CD4-positive, alpha-beta T cell treated with Interferon gamma for 1 hour (primary cell): Measurements from ENCODE around the gene CCBE1.

ENCODE experiments used
- DNase-seq: peaks from one replicate; pipeline ENCODE4 v3.0.0-alpha.2; 2020

The CCBE1 gene

DNA sequence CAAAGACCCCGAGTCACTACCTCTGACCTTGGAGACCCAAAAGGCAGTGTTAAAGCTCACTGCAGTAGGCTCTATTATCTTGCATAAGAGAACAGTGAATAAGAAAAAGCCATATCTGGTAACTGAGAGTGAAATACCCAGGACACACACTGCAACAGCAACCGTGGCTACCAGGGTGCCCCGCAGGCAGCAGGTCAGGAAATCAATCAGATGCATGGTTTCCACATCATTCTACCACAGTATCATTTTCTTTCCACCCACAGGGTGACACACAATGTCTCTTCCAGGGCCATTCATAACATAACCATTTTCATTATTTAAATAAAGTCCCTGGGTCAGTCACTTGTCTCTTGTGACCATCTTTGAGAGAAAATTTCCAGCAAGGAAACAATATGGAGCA, 131.3 kb downstream of the CCBE1 start:
- DNase-seq = no peak

- DNase-seq = no peak
Observed at GRCh38 chr18:59564561-59564960, 132.7 kb downstream of the CCBE1 start.

GRCh38 chr18:59563176-59563785, 133.9 kb downstream of the CCBE1 start:
- DNase-seq = no peak

GRCh38 chr18:59562751-59563150, 134.5 kb downstream of the CCBE1 start:
- DNase-seq = no peak

DNA sequence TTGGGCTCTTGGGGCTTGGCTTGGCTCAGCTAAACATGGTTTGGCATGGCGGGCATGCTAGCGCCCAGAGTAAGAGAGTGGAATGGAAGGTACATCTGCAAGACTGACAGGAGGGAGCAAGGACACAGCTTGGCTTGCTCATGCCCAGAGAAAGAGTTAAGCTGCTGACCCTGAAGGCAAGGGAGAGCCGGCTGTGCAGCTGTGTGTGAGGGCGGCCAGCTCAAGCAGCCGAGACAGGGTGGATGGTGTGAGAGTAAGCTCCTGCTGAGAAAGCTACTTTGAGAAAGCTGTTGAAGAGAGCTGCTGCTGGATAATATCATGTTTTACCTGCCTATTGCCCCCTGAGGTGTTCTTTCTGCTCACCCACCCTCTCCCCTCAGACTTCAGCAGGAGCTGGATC, 135.6 kb downstream of the CCBE1 start:
- no peak for DNase-seq

DNA sequence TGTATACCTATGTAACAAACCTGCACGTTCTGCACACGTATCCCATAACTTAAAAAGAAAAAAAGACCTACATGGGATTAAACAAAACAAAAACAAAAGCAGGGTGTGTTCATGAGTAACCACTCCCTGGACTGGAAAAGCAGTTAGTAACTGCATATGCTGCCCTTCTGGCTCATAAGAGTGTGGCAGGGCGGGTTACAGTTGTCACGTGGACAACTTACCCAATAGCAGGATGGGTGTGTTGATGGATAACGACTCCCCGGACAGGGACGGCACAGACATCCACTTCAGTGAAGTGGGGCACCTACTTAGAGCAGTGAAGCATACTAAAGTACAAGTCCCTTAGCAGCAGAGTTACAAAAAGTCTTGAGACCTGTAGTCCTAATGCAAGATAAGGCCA, 136.7 kb downstream of the CCBE1 start:
- no peak for DNase-seq

GRCh38 chr18:59559528-59559927, 137.7 kb downstream of the CCBE1 start:
- no peak for DNase-seq

DNA sequence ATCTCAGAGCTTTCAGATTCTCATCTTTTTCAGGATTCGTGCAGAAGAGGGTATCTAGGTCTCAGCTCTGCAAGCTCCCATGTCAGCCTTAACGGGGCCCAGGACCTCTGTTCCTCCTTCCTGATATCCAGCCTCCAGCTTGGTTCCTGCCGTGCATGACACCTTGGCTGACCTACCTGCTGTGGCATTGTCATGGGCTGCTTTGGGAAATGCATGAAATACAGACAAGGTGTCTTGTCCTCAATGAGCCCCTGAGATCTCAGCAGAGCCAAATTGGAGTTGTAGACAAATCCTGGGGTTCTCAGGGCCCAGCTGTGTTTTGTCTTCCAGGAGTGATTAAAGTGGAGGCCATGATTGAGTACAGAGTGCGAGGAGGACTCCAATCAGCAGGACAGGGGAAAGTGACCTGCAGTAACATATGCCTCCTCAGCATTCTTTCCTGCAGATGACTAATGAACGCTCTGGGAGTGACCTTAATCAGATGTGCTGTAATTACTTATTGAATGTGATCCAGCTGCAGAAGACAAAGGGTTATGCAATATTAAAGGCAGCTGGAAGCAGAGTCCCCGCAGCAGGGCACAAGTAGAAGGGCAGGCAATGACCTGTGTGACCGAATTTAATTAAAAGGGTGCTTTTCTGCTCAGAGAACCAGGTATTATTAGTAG, 141.1 kb downstream of the CCBE1 start:
- no peak for DNase-seq

DNA sequence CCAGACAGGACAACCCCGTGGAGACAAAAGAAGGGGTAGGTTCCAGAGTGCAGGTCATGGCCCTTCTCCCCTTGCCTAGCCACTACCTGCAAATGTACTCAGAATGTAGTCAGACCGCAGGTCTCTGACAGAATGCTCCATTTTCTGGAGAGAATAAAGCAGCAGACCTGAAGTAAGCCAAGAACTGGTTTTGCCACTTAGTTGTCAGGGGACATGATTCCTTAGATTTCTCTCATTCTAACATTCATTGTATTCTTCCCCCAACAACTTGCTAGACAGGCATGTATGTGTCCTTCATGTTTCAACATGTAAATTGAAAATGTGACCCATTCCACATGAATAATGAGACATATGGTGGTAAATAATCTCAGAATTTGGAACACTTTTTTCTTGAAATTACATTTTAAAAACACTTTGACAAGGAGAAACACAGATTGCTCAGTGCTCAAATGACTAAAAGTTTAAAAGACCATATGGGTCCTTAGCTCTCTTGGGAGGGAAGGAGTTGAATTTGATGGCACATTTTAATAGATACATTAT, 142.4 kb downstream of the CCBE1 start:
- no peak for DNase-seq

GRCh38 chr18:59553273-59553870, 143.9 kb downstream of the CCBE1 start:
- DNase-seq = no peak

- no peak for DNase-seq
Observed at GRCh38 chr18:59551902-59552635, 145.2 kb downstream of the CCBE1 start.

DNA sequence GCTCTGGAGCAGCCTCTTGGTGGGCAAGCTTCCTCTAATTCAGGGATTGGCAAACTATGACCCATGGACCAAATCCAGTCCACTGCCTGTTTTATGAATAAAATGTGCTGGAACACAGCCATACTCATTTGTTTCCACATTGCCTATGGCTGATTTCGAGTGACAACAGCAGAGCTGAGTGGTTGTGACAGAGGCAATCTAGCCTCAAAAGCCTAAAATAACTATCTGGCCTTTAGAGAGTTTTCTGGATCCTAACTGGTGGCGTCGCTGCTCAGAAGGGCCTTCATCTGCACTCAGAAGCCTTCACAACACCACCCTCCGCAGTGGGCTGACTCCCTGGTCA, 147.1 kb downstream of the CCBE1 start:
- no peak for DNase-seq

DNA sequence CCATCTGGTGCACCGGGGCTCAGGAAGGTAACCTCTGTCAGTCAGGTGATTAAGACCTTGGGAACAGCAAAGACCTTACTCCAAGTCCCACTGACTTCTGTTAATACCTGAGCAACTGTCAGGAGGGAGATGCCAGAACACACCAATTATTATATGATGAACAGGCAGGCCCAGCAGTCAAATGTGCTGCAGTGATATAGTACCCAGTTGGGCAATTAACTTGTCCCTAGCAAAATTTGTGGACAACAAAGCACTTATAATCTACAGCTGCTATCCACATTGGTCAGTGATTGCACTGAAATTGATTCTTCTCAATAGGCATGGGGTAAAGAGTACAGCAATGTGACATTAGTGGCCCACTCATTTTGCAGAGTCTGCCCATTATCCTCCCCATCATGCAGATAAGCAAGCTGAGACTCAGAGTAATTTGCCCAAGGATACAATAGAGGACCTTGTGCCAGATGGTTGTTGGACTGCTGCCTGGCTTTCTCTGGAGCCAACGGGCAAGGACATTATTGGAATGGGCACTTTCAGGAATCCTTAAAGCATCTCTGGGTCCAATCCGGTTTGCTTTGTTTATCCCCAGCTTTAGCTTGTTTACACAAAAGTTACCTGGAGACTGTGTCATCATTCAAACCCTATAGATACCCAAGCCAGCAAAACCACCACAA, 147.6 kb downstream of the CCBE1 start:
- no peak for DNase-seq

DNA sequence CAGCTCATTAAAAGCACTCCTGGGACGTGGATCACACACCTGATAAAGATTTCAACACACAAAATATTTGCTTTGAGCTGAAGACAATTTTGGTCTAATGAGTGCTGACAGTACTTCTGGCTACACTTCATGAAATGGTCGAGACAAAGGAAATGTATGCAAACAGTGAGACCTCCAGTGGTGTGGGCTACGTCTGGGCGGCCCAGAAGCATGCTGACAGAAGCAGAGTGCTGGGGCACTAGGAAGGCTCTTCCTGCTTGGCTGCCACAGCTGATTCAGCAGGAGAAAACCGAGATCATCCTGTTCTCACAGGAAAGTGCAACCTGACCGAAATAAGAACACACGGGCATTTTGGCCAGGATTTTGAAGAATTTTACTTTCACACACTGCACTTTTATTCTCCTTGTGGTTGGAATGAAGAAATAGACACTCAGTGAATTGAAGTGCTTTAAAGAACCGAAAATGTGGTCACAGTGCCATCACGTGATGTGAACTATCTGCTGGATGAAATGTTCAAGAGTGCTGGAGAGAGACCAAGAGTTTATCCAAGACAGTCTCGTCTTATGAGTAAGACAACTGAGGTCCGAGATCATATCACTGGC, 149.5 kb downstream of the CCBE1 start:
- DNase-seq = no peak

DNA sequence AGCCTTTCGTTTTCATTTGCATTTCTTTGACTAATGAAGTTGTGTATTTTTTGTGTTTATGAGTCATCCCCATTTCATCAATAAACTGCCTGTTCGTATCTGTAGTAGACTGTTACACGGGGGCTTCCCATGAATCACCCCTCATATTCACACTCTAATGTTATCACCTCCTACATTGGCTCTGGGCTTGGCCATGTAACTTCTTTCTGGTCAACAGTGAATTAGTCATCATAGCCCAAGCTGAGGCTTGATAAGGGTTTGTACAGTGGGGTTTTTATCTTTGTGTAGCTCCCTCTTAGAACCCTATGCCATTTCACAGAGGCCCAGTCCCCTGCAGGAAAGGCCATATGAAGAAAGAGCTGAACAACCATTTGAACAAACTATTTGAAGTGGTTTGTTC, 151.0 kb downstream of the CCBE1 start:
- no peak for DNase-seq

GRCh38 chr18:59540780-59541179, 156.4 kb downstream of the CCBE1 start:
- DNase-seq = no peak

DNA sequence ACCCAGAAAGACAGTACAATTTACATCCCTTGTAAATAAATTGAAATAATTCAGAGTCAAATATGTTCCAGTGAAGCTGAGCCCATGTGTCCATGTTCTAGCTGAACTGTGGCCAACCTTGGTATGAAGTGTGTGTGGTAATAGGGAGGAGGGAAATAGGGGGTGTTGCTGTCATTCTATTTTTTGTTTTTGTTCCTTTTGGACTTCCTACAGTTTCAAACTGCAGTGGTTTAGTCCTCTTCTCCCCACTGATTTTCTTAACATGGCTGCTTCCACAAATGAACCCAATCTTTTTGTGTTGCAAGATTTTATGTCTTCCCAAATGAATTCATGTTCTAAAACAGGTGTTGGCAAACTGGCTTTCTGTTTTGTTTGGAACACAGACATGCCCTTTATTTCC, 156.9 kb downstream of the CCBE1 start:
- DNase-seq = no peak

DNA sequence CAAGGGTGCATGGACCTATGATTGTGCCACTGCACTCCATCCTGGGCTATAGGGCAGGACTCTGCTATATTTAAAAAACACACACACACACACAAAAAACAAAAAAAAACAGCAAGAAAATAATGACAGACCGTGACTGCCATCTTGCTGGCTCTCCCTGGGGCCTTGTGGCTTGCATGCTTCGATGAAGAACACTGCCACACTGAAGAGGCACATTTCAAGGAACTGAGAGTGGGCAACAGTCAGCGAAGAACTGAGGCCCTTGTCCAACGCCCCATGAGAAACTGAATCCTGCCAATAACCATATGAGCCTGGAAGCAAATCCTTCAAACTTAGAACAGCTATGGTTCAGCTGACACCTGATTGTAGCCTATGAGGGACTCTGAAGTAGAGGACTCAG, 158.1 kb downstream of the CCBE1 start:
- no peak for DNase-seq

DNA sequence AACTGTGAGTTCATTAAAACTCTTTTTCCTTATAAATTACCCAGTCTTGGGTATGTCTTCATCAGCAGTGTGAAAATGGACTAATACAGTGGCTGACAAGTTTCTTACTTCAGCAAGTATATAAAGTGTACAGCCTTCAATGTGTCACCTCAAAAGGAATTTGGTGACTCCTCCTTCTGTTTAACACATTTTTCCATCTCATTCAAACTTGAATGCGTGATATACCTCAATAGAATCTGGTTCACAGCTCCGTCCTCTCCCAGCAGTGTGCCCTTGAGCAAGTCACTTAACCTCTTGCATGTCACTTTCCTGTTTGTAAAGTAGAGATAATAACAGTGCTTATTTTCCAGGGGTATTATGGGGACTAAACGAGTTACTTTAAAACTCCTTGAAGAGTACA, 159.6 kb downstream of the CCBE1 start:
- DNase-seq = no peak

GRCh38 chr18:59536166-59536565, 161.1 kb downstream of the CCBE1 start:
- no peak for DNase-seq

- no peak for DNase-seq
Observed at GRCh38 chr18:59535055-59535454, 162.2 kb downstream of the CCBE1 start.

DNA sequence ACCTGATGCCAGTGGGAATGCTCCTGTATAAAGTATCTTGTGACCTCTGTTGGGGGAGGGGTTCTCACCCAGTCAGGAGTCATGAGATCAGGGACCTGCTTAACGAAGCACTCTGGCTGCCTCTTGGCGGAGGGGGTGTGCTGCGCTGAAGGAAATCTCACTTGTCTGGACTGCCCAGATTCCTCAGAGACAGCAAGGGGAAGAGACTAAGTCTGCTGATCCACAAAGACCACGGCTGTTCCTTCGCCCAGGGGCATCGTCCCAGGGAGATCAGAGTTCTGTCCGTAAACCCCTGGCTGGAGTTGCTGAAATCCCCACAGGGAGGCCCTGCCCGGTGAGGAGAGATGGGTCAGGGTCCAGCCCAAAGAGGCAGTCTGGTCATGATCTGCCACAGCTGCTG, 168.4 kb downstream of the CCBE1 start:
- DNase-seq = no peak
